GM13976 (cell line): ENCODE results near the gene LSM7.

Source experiments
- DNase-seq: peaks from one replicate; pipeline ENCODE4 v3.0.0; 2012; ENCODE audit warnings: low spot score
- in situ Hi-C: fragments of 300-500 bp; cut with MboI; formaldehyde crosslinking; loops from one replicate; pipeline ENCODE4 v1.12.0; 2022; ENCODE audit warnings: low sequenced_read_pairs, mixed read lengths, inconsistent platforms; ENCODE audit not compliant: unreplicated experiment
- TF ChIP-seq, protein P1 (sequence below): IDR thresholded peaks from 2 replicates; pipeline ENCODE4 v1.5.1; 2012; ENCODE audit warnings: borderline replicate concordance, mild to moderate bottlenecking; ENCODE audit not compliant: insufficient read depth; ENCODE audit errors: extremely low read depth, missing control alignments, control extremely low read depth

LSM7 gene

DNA sequence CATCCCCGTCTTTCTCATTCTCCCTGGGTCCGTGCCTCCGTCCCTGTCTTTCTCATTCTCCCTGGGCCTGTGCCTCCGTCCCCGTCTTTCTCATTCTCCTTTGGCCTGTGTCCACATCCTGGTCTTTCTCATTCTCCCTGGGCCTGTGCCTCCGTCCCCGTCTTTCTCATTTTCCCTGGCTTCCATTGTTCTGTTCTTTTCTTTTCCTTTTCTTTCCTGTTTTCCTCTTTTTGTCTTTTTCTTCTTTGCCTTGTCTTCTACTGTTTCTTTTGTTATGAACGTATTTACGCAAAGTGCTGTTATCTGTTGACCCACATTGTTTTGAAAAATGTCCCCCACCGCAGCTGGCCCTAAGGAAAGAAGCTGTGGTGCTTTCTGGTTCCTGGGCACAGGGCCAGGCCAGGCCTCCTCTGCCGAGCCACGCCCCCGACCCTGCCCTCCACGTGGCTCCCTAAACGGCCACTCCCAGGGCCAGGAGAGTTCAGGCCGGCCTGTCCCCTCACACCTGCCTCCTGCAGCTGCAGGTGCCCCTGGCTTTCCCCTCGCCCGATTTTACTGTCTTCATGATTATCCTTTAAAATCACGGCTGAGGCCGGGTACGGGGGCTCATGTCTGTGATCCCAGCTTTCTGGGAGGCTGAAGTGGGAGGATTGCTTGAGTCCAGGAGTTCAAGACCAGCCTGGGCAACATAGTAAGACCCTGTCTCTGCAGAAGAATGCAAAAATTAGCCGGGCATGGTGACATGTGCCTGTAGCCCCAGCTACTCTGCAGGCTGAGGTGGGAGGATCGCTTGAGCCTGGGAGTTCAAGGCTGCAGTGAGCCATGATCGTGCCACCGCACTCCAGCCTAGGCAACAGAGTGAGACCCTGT lies 17.6 kb upstream of the LSM7 start:
- in situ Hi-C loops = no loop called here
- DNase-seq = no peak

DNA sequence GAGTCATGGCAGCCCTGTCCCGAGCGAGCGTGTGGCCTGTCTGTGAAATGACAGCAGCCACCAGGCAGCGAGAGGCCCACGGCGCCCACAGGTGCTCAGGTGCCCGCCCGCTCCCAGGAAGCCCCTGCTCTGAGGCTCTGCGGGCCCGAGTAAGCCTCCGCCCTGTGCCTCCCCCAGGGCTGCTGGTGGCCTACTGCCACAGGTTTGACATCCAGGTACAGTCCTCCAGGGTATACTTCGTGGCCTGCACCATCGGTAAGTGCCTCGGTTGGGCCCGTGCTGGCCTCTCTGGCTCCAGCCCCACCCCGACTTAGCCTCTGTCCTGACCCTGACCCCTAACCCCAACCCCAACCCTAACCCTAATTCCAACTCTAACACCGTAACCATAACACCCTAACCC lies 16.7 kb upstream of the LSM7 start:
- no peak for DNase-seq
- TF ChIP-seq, protein P1, sequence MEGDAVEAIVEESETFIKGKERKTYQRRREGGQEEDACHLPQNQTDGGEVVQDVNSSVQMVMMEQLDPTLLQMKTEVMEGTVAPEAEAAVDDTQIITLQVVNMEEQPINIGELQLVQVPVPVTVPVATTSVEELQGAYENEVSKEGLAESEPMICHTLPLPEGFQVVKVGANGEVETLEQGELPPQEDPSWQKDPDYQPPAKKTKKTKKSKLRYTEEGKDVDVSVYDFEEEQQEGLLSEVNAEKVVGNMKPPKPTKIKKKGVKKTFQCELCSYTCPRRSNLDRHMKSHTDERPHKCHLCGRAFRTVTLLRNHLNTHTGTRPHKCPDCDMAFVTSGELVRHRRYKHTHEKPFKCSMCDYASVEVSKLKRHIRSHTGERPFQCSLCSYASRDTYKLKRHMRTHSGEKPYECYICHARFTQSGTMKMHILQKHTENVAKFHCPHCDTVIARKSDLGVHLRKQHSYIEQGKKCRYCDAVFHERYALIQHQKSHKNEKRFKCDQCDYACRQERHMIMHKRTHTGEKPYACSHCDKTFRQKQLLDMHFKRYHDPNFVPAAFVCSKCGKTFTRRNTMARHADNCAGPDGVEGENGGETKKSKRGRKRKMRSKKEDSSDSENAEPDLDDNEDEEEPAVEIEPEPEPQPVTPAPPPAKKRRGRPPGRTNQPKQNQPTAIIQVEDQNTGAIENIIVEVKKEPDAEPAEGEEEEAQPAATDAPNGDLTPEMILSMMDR = no peak
- in situ Hi-C loops = no loop called here

More for the DNA sequence above, 17.6 kb upstream of the LSM7 start:
- TF ChIP-seq, protein P1 = no peak

DNA sequence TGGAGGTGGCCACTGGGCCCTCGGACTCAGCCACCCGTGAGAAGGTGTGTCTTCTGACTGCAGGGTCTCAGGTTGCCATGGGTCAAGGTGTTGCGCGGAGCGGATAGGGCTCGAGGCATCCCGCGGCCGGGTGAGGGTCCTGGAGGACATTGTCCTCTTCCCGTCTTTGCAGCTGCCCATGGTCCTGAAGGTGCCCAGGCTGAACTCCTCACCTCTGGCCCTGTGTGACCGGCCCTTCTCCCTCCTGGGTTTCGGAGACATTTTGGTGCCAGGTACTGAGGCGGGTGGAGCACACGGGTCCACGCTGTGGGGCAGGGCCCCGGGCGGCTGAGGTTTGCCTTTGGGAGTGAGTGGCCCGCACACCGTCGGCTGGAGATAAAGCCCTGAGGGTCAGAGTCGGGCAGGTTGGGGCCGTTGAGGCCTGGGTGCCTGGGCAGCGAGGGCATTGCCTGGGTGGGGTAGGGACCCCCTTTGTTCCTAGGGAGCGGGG lies 16.0 kb upstream of the LSM7 start:
- in situ Hi-C loops = no loop called here
- TF ChIP-seq, protein P1 = no peak
- no peak for DNase-seq

DNA sequence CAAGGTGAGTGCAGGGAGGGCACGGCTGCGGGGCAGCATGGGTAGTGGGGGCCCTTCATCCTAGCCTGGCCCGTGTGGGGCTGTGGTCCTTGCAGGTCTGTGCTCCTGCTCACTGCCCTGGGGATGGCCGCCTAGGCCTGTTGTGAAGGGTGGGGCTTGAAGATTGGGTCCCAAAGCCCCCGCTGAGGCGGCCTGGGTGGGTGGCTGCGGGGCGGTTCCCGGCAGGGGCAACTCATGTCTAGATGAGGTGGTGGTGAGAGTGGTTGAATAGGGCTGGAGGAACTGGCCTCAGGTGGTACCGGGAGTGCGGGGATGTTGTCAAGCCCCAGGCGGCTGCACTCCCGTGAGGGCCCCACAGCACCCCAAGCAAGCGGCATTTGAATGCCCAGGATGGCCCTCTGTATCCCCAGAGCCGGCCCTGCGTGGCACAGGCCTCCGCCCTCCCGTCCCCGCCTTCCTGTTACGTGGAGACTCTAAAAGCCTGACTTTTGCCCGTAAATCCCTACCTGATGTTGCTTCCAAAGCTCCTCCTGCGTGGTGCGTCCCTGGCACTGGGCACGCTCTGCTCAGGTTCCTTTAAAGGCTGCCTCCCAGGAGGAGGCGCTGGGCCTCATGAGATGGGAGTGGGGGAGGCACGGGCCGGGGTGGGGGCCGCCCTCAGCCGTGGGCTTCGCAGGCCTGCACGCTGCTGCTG lies 15.1 kb upstream of the LSM7 start:
- no peak for DNase-seq
- in situ Hi-C loops = no loop called here
- TF ChIP-seq, protein P1 = no peak

DNA sequence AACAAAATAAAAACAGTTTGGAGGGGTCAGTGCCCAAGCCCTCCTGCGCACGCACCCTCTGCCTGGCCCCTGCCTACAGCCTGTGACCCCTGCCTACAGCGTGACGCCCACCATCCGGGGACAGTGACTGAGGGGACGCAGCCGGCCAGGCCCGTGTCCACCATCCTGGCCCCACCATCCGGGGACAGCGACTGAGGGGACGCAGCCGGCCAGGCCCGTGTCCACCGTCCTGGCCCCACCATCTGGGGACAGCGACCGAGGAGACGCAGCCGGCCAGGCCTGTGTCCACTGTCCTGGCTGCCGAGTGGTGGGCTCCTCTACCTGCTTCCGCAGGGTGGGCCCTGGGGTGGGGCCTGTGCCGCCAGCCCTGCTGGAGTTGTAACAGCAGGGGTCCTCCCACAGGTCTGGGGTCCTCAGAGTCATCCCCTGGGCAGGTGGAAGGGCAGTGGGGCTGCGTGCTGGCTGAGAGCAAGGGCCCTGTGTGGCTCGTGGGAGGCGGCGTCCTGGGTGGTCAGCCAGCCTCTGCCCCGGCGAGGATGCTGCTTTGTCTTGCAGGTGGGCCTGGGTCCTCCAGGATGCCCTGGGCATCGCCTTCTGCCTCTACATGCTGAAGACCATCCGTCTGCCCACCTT lies 14.4 kb upstream of the LSM7 start:
- in situ Hi-C loops = no loop called here
- no peak for DNase-seq
- TF ChIP-seq, protein P1 = no peak

DNA sequence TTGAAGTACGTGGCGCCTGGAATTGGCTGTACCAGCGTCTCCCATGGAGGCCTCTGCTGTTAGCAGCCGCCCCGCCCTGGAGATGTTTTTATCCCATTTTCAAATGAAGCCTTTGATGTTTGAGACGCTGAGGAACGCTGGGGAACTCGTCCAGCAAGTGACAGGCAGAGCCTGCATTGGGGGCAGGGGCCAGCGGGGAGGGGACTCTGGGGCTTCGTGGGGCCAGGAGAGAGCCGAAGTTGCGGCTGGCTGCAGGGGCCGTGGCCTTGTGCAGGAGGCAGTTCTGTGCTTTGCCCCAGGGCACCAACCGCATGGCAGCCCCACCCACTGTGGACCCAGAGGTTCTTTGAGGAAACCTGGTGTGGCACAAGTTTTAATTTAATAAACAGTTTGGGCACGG lies 13.6 kb upstream of the LSM7 start:
- TF ChIP-seq, protein P1 = no peak
- DNase-seq = no peak
- in situ Hi-C loops = no loop called here
